ENCODE measurements around the gene MYO15B.

DNA sequence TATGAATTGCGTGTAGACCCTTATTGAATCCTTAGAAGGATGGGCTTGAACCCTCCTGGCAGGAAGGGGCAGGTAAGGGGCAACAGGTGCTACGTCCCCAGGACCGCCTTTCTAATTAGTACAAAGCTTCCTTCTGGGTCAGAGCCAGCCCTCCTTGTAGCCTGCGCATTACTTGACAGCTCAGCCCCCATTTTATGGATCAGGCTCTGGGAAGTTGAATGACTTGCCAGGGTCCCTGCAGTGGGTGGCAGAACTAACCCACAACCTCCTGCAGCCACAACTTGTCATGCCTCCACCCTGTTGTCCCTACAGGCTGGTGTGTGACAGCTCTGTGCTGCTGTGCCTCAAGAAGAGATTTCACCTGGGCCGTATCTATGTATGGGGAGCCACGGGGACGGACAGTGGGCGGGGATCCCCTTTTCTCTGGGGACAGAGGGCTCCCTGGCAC lies 2.7 kb downstream of the MYO15B start:
- TF ChIP-seq, protein P1, sequence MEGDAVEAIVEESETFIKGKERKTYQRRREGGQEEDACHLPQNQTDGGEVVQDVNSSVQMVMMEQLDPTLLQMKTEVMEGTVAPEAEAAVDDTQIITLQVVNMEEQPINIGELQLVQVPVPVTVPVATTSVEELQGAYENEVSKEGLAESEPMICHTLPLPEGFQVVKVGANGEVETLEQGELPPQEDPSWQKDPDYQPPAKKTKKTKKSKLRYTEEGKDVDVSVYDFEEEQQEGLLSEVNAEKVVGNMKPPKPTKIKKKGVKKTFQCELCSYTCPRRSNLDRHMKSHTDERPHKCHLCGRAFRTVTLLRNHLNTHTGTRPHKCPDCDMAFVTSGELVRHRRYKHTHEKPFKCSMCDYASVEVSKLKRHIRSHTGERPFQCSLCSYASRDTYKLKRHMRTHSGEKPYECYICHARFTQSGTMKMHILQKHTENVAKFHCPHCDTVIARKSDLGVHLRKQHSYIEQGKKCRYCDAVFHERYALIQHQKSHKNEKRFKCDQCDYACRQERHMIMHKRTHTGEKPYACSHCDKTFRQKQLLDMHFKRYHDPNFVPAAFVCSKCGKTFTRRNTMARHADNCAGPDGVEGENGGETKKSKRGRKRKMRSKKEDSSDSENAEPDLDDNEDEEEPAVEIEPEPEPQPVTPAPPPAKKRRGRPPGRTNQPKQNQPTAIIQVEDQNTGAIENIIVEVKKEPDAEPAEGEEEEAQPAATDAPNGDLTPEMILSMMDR (IDR thresholded peaks at IDR 0.05; ENCODE audit: borderline replicate concordance, extremely low read depth, low read length, poor library complexity, severe bottlenecking), result no peak
- no peak for TF ChIP-seq EZH2 (IDR thresholded peaks at IDR 0.05; ENCODE audit: borderline replicate concordance, low read depth, low read length, severe bottlenecking)
